RWPE2 (cell line): ENCODE measurements around the gene COL27A1.

Experiments
- ATAC-seq: fragments of 200-7000 bp; cut with Tn5 transposase; 3 replicates; pipeline ENCODE4 v1.9.1; 2021; ENCODE audit warnings: low read depth
- DNase-seq: peaks from one replicate; pipeline ENCODE4 v3.0.0-alpha.2; 2020; ENCODE audit warnings: low spot score
- H3K27ac ChIP-seq: fragments of 450-650 bp; 2 replicates; pipeline ENCODE4 v1.5.1; 2017; ENCODE audit warnings: mild to moderate bottlenecking; ENCODE audit not compliant: poor library complexity, severe bottlenecking
- H3K27me3 ChIP-seq: fragments of 250-450 bp; sonication (Bioruptor Pico); 2 replicates; pipeline ENCODE4 v1.5.1; 2021; ENCODE audit warnings: mild to moderate bottlenecking, moderate library complexity; ENCODE audit not compliant: insufficient read depth, poor library complexity, severe bottlenecking
- H3K36me3 ChIP-seq: fragments of 250-450 bp; sonication (Bioruptor Pico); 2 replicates; pipeline ENCODE4 v1.5.1; 2020; ENCODE audit warnings: low read depth, mild to moderate bottlenecking, moderate library complexity
- H3K4me1 ChIP-seq: fragments of 250-450 bp; sonication (Bioruptor Pico); 2 replicates; pipeline ENCODE4 v1.5.1; 2021; ENCODE audit warnings: mild to moderate bottlenecking, moderate library complexity; ENCODE audit not compliant: insufficient read depth, poor library complexity, severe bottlenecking
- H3K4me3 ChIP-seq: fragments of 250-450 bp; sonication (Bioruptor Pico); 2 replicates; pipeline ENCODE4 v1.5.1; 2021; ENCODE audit warnings: mild to moderate bottlenecking, moderate library complexity; ENCODE audit not compliant: severe bottlenecking
- H3K9me3 ChIP-seq: fragments of 250-450 bp; sonication (Bioruptor Pico); 2 replicates; pipeline ENCODE4 v1.5.1; 2021; ENCODE audit warnings: mild to moderate bottlenecking, moderate library complexity; ENCODE audit not compliant: severe bottlenecking
- CTCF ChIP-seq: fragments of 450-650 bp; IDR thresholded peaks from one replicate; pipeline ENCODE4 v1.5.1; 2017; ENCODE audit warnings: mild to moderate bottlenecking, moderate library complexity; ENCODE audit not compliant: poor library complexity, severe bottlenecking

The COL27A1 gene

DNA sequence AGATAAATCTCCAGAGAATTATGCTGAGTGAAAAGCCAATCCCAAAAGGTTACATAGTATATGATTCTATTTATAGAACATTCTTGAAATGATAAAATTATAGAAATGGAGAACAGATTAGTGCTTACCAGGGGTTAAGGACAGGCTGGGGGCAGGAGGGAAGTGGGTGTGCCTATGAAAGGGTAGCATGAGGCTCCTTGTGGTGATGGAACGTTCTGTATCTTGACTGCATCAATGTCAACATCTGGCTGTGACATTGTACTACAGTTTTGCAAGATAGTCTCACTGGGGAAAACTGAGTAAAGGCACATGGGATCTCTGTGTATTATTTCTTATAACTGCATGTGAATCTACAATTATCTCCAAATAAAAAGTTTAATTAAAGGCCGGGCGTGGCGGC, 196.6 kb downstream of the COL27A1 start:
- no peak for TF ChIP-seq CTCF
- ATAC-seq (no peak), DNase-seq (no peak)
- Histone ChIP-seq H3K27ac (no peak overlapping the region), H3K9me3 (no peaks in the 10 kb centered on the region), H3K36me3 (peaks cover 10% of the 10 kb centered on the region), H3K4me3 (no peak overlapping the region), H3K4me1 (peaks cover 10% of the 10 kb centered on the region), H3K27me3 (no peaks in the 10 kb centered on the region)

GRCh38 chr9:114355821-114356220, 200.5 kb downstream of the COL27A1 start:
- H3K27ac ChIP-seq = no peak overlapping the region
- H3K27me3 ChIP-seq = no peaks in the 10 kb centered on the region
- no peak overlapping the region for H3K4me3 ChIP-seq
- no peak for TF ChIP-seq CTCF
- no peaks in the 10 kb centered on the region for H3K9me3 ChIP-seq
- peaks cover 8% of the 10 kb centered on the region for H3K36me3 ChIP-seq
- no peak for ATAC-seq
- DNase-seq = no peak
- H3K4me1 ChIP-seq = no peaks in the 10 kb centered on the region

DNA sequence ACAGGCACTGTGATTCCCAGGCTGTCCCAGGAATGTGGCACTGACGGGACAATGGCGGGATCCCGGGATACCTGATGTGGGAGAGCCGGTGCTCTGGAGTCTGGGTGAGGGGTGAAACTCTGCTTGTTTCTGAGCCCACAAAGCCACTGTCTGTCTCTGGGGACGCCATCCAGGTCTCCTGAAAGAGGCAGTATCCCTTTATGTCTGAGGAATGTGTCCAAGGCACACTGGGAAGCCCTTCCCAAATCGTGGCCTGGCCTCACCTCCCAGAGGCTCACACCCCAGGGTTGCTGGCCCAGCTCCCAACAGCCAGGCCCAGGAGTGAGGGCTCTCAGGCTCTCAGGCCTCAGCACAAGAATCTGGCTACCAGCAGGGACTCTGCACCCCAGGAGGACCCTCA, 201.5 kb downstream of the COL27A1 start:
- no peak for DNase-seq
- no peak overlapping the region for H3K27ac ChIP-seq
- no peak for ATAC-seq
- TF ChIP-seq CTCF = no peak
- no peaks in the 10 kb centered on the region for H3K27me3 ChIP-seq
- H3K4me1 ChIP-seq = no peaks in the 10 kb centered on the region
- no peak overlapping the region for H3K4me3 ChIP-seq
- peaks cover 17% of the 10 kb centered on the region for H3K36me3 ChIP-seq
- H3K9me3 ChIP-seq = no peaks in the 10 kb centered on the region

DNA sequence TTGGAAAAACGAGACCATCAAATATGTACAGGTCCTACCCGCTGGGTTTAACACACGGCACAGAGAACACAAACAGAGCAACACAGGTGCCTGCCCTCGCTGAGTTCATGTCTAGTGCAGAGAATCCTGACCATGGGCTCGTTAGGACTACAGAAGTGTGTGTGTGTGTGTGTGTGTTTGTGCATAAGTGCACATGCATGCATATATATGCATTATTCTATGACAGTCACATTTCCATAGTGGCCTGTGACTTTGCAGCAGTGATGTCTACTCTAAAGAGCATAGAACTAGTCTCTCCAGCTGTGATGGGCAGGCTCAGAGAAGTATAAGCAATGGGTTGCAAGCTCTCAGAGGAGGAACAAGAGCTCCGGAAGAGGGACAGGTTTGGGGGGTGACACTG, 202.0 kb downstream of the COL27A1 start:
- DNase-seq = no peak
- Histone ChIP-seq H3K27me3 (no peaks in the 10 kb centered on the region), H3K4me1 (no peaks in the 10 kb centered on the region), H3K4me3 (no peak overlapping the region), H3K27ac (no peak overlapping the region), H3K9me3 (no peaks in the 10 kb centered on the region), H3K36me3 (peaks cover 19% of the 10 kb centered on the region)
- ATAC-seq = no peak
- TF ChIP-seq CTCF = no peak

- no peak for DNase-seq
- no peaks in the 10 kb centered on the region for H3K27me3 ChIP-seq
- H3K4me3 ChIP-seq = no peak overlapping the region
- no peak for TF ChIP-seq CTCF
- no peak overlapping the region for H3K27ac ChIP-seq
- H3K9me3 ChIP-seq = no peaks in the 10 kb centered on the region
- no peak for ATAC-seq
- no peaks in the 10 kb centered on the region for H3K4me1 ChIP-seq
- peaks cover 19% of the 10 kb centered on the region for H3K36me3 ChIP-seq
Measured at GRCh38 chr9:114357911-114358328, 202.6 kb downstream of the COL27A1 start.
